DND-41 (cell line): Measurements from ENCODE around the gene NDRG3.

Experiments used
- ATAC-seq: fragments of 200-7000 bp; cut with Tn5 transposase; 3 replicates; pipeline ENCODE4 v1.9.1; 2021; ENCODE audit warnings: low read depth; ENCODE audit not compliant: insufficient read depth
- DNase-seq: peaks from one replicate; pipeline ENCODE4 v3.0.0-alpha.2; 2020
- H2AFZ ChIP-seq: 2 replicates; pipeline ENCODE4 v1.6.0; 2012; ENCODE audit warnings: low read depth, low read length
- H3K27ac ChIP-seq: 2 replicates; pipeline ENCODE4 v1.5.1; 2012; ENCODE audit warnings: low read length, inconsistent platforms
- H3K27me3 ChIP-seq: fragments of 200-600 bp; sonication (generic); 2 replicates; pipeline ENCODE4 v1.6.0; 2012; ENCODE audit warnings: low read length, mild to moderate bottlenecking, inconsistent platforms; ENCODE audit not compliant: insufficient read depth, poor library complexity
- H3K36me3 ChIP-seq: 2 replicates; pipeline ENCODE4 v1.5.1; 2012; ENCODE audit warnings: low read length, inconsistent platforms; ENCODE audit not compliant: insufficient read depth
- H3K4me1 ChIP-seq: 2 replicates; pipeline ENCODE4 v1.5.1; 2012; ENCODE audit warnings: mild to moderate bottlenecking, low read length; ENCODE audit not compliant: insufficient read depth
- H3K4me2 ChIP-seq: 2 replicates; pipeline ENCODE4 v1.6.0; 2012; ENCODE audit warnings: mild to moderate bottlenecking, moderate library complexity, low read length, inconsistent platforms; ENCODE audit not compliant: insufficient read depth
- H3K4me3 ChIP-seq, 2 experiments: fragments of 200-600 bp in 1 of 2; shearing (Covaris generic) in 1 of 2; 2 replicates each; pipeline ENCODE4 v1.5.1; 2012 to 2016; ENCODE audit warnings: inconsistent platforms in 2 of 2, low read length in 2 of 2, mild to moderate bottlenecking in 2 of 2, low read depth in 1 of 2, moderate library complexity in 1 of 2
- H3K79me2 ChIP-seq: 2 replicates; pipeline ENCODE4 v1.6.0; 2012; ENCODE audit warnings: low read length, inconsistent platforms; ENCODE audit not compliant: insufficient read depth
- H3K9ac ChIP-seq: 2 replicates; pipeline ENCODE4 v1.6.0; 2012; ENCODE audit warnings: low read depth, mild to moderate bottlenecking, inconsistent platforms, low read length, moderate library complexity
- H3K9me3 ChIP-seq: 2 replicates; pipeline ENCODE4 v1.5.1; 2012; ENCODE audit warnings: low read length, moderate library complexity, mild to moderate bottlenecking, inconsistent platforms; ENCODE audit not compliant: insufficient read depth, severe bottlenecking
- H4K20me1 ChIP-seq: 2 replicates; pipeline ENCODE4 v1.6.0; 2012; ENCODE audit warnings: low read length; ENCODE audit not compliant: insufficient read depth
- EZH2 ChIP-seq: IDR thresholded peaks from 3 replicates; pipeline ENCODE4 v1.6.1; 2012; ENCODE audit warnings: borderline replicate concordance, low read depth, mild to moderate bottlenecking, moderate library complexity, low read length, inconsistent platforms; ENCODE audit not compliant: severe bottlenecking
- TF ChIP-seq, protein P1 (sequence below): IDR thresholded peaks from 2 replicates; pipeline ENCODE4 v1.5.1; 2012; ENCODE audit warnings: borderline replicate concordance, low read length, moderate library complexity, mild to moderate bottlenecking; ENCODE audit not compliant: poor library complexity, severe bottlenecking; ENCODE audit errors: extremely low read depth

NDRG3 gene

DNA sequence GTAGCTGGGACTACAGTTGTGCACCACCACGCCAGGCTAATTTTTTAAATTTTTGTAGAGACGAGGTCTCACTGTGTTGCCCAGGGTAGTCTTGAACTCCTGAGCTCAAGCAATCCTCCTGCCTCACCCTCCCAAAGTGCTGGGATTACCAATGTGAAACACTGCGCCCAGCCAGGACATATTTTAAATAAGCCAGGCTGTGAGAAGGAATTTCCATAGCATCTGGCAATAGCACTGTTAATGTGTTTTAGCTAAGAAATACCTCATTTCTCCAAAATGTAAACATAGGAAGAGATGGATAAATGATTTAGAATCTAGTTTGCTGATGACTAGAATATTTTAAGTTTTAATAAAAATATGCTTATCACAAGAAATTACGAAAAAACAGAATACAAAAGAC is 72.9 kb downstream of the NDRG3 start:
- Histone ChIP-seq H3K36me3 (peaks cover 19% of the 10 kb centered on the region), H4K20me1 (no peaks in the 10 kb centered on the region), H3K4me2 (no peak overlapping the region), H3K9me3 (no peaks in the 10 kb centered on the region), H3K27me3 (no peaks in the 10 kb centered on the region), H3K79me2 (no peaks in the 10 kb centered on the region), H3K4me1 (no peaks in the 10 kb centered on the region), H3K9ac (no peak overlapping the region), H3K27ac (no peak overlapping the region), H3K4me3 (no peak overlapping the region), H2AFZ (no peak overlapping the region)
- no peak for TF ChIP-seq EZH2
- TF ChIP-seq, protein P1, sequence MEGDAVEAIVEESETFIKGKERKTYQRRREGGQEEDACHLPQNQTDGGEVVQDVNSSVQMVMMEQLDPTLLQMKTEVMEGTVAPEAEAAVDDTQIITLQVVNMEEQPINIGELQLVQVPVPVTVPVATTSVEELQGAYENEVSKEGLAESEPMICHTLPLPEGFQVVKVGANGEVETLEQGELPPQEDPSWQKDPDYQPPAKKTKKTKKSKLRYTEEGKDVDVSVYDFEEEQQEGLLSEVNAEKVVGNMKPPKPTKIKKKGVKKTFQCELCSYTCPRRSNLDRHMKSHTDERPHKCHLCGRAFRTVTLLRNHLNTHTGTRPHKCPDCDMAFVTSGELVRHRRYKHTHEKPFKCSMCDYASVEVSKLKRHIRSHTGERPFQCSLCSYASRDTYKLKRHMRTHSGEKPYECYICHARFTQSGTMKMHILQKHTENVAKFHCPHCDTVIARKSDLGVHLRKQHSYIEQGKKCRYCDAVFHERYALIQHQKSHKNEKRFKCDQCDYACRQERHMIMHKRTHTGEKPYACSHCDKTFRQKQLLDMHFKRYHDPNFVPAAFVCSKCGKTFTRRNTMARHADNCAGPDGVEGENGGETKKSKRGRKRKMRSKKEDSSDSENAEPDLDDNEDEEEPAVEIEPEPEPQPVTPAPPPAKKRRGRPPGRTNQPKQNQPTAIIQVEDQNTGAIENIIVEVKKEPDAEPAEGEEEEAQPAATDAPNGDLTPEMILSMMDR = no peak
- DNase-seq (no peak), ATAC-seq (no peak)

GRCh38 chr20:36670665-36671357 is 75.1 kb downstream of the NDRG3 start:
- no peaks in the 10 kb centered on the region for H3K79me2 ChIP-seq
- no peaks in the 10 kb centered on the region for H3K4me1 ChIP-seq
- H3K9me3 ChIP-seq = no peaks in the 10 kb centered on the region
- TF ChIP-seq EZH2 = no peak
- TF ChIP-seq, protein P1 = no peak
- H3K4me3 ChIP-seq = no peak overlapping the region
- peaks cover 20% of the 10 kb centered on the region; the same call in 1 of the 2 replicates for H3K36me3 ChIP-seq
- H2AFZ ChIP-seq = no peak overlapping the region
- no peak overlapping the region for H3K27ac ChIP-seq
- no peaks in the 10 kb centered on the region for H3K27me3 ChIP-seq
- DNase-seq = no peak
- H3K4me2 ChIP-seq = no peak overlapping the region
- H4K20me1 ChIP-seq = no peaks in the 10 kb centered on the region
- H3K9ac ChIP-seq = no peak overlapping the region
- ATAC-seq = no peak

DNA sequence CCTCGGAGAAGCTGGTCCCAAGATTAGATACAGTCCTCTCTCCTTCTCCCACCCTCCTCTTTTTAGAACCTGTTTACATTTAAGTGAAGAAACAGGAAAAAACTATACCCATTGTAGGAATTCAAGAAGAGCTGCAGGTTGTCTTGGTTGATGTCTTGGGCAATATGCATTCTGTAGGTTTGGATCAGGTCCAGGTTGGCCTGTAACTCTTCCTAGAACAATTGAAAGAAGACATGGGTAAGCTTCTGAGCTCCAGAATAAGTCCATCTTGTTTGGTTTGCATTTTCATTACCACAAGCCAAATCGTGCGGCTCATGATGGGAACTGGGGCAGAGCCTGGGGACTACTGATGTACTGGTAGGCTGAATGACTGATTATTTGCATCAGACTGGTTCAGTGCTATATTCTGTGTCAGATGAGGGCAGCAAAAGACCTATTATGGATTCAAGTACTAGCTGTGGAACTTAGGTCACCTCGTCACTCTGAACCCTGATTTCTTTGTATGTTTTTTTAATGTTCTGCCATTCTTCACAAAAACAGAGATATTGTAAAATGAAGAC is 79.6 kb downstream of the NDRG3 start:
- H3K27me3 ChIP-seq = no peaks in the 10 kb centered on the region
- H3K4me1 ChIP-seq = no peaks in the 10 kb centered on the region
- peaks cover 37% of the 10 kb centered on the region for H3K36me3 ChIP-seq
- DNase-seq (no peak), ATAC-seq (peak; percentile 53; the same call in 1 of the 3 replicates)
- no peaks in the 10 kb centered on the region for H3K79me2 ChIP-seq
- no peak overlapping the region for H3K27ac ChIP-seq
- no peak overlapping the region for H3K9ac ChIP-seq
- no peak overlapping the region for H3K4me2 ChIP-seq
- no peaks in the 10 kb centered on the region for H4K20me1 ChIP-seq
- no peak overlapping the region for H2AFZ ChIP-seq
- no peaks in the 10 kb centered on the region for H3K9me3 ChIP-seq
- TF ChIP-seq, protein P1 = peak; percentile 48
- no peak for TF ChIP-seq EZH2
- no peak overlapping the region for H3K4me3 ChIP-seq
